Glutamatergic neuron (in vitro differentiated cells): ENCODE measurements around the gene NUP205. TPM values are rescaled to one million over a fixed set of nuclear protein-coding genes. Genes with fewer than 3 reads are reported as not detected.

ENCODE experiments used
- DNase-seq: peaks from one replicate; pipeline ENCODE4 v3.0.0; 2022
- H3K27ac Mint-ChIP-seq: one replicate; pipeline ENCODE4 v1.8.0; 2020; ENCODE audit warnings: mild to moderate bottlenecking, mixed read lengths, inconsistent platforms; ENCODE audit not compliant: unreplicated experiment
- H3K27me3 Mint-ChIP-seq: one replicate; pipeline ENCODE4 v1.8.0; 2020; ENCODE audit warnings: mild to moderate bottlenecking, moderate library complexity, mixed read lengths, inconsistent platforms; ENCODE audit not compliant: unreplicated experiment
- H3K36me3 Mint-ChIP-seq: one replicate; pipeline ENCODE4 v1.8.0; 2020; ENCODE audit warnings: mild to moderate bottlenecking, mixed read lengths, inconsistent platforms; ENCODE audit not compliant: unreplicated experiment
- H3K4me1 Mint-ChIP-seq: one replicate; pipeline ENCODE4 v1.8.0; 2020; ENCODE audit warnings: mild to moderate bottlenecking, low read depth, mixed read lengths, inconsistent platforms; ENCODE audit not compliant: unreplicated experiment
- H3K4me3 Mint-ChIP-seq: one replicate; pipeline ENCODE4 v1.8.0; 2020; ENCODE audit warnings: mild to moderate bottlenecking, mixed read lengths, inconsistent platforms; ENCODE audit not compliant: unreplicated experiment
- H3K9me3 Mint-ChIP-seq: one replicate; pipeline ENCODE4 v1.8.0; 2020; ENCODE audit warnings: mild to moderate bottlenecking, moderate library complexity, mixed read lengths, inconsistent platforms; ENCODE audit not compliant: unreplicated experiment
- CTCF ChIP-seq: fragments of 200-600 bp; sonication (generic); IDR thresholded peaks from one replicate; pipeline ENCODE4 v1.5.0; 2021; ENCODE audit not compliant: partially characterized antibody, unreplicated experiment
- total RNA-seq: library from RNA; stranded (reverse); fragmentation: NEBNext Ultra II Directional; extraction: Animal tissue kit (Norgen Biotek cat#: 25700); gene quantifications from one replicate; pipeline ENCODE4 v1.2.1, GENCODE V29; 2021; ENCODE audit not compliant: unreplicated experiment

NUP205 gene
- total RNA-seq, 1 donor from 2014 or later, result 56.5 TPM

GRCh38 chr7:135573541-135573940, 15.8 kb downstream of the NUP205 start:
- Mint-ChIP-seq H3K4me3 (no peak overlapping the region), H3K27me3 (peaks cover 2% of the 10 kb centered on the region), H3K27ac (no peak overlapping the region), H3K4me1 (no peaks in the 10 kb centered on the region), H3K9me3 (no peaks in the 10 kb centered on the region), H3K36me3 (no peaks in the 10 kb centered on the region)
- DNase-seq, result no peak
- no peak for TF ChIP-seq CTCF

GRCh38 chr7:135575296-135575695, 17.6 kb downstream of the NUP205 start:
- Mint-ChIP-seq H3K27ac (no peak overlapping the region), H3K4me1 (no peaks in the 10 kb centered on the region), H3K36me3 (no peaks in the 10 kb centered on the region), H3K9me3 (no peaks in the 10 kb centered on the region), H3K27me3 (peaks cover 2% of the 10 kb centered on the region), H3K4me3 (no peak overlapping the region)
- no peak for TF ChIP-seq CTCF
- DNase-seq, result no peak

- H3K36me3 Mint-ChIP-seq, result no peaks in the 10 kb centered on the region
- H3K9me3 Mint-ChIP-seq, result no peaks in the 10 kb centered on the region
- H3K27me3 Mint-ChIP-seq, result peaks cover 2% of the 10 kb centered on the region
- H3K27ac Mint-ChIP-seq, result no peak overlapping the region
- H3K4me3 Mint-ChIP-seq, result no peak overlapping the region
- no peak for DNase-seq
- no peak for TF ChIP-seq CTCF
- no peaks in the 10 kb centered on the region for H3K4me1 Mint-ChIP-seq
Measured at GRCh38 chr7:135578569-135578968, 20.9 kb downstream of the NUP205 start.

GRCh38 chr7:135584362-135585353, 26.9 kb downstream of the NUP205 start:
- TF ChIP-seq CTCF, result no peak
- no peak overlapping the region for H3K27ac Mint-ChIP-seq
- no peak for DNase-seq
- no peaks in the 10 kb centered on the region for H3K36me3 Mint-ChIP-seq
- H3K27me3 Mint-ChIP-seq, result no peaks in the 10 kb centered on the region
- H3K9me3 Mint-ChIP-seq, result no peaks in the 10 kb centered on the region
- H3K4me1 Mint-ChIP-seq, result no peaks in the 10 kb centered on the region
- H3K4me3 Mint-ChIP-seq, result no peak overlapping the region
